RCC 7860 (cell line): ENCODE data around the gene TMEM229A.

Experiments
- DNase-seq: peaks from one replicate; pipeline ENCODE4 v3.0.0-alpha.2; 2015; ENCODE audit warnings: low spot score
- FAIRE-seq: peaks from 2 replicates; lab custom pipeline; 2012; peaks lifted over from hg19 to GRCh38; lab: Jason Lieb, UNC

The TMEM229A gene

GRCh38 chr7:123992913-123993518, 39.9 kb downstream of the TMEM229A start:
- DNase-seq (no peak), FAIRE-seq (no peak)

DNA sequence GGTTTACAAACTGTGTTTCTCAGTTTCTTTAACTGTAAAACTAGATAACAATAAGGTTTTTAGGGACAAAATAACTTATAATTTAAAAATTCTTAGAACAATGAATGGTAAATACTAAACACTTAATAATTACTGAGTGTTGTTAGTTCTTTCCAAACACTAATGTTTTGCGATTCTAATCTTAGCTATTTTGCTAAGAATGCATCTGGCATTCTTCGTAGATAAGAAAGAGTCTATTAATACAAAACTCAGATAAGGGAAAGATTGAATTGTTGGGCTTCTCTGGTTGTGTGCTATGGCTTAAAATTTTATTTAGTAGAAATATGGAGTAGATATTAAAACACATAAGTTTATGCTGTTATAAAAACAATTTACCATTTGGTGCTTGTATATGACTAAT, 45.4 kb downstream of the TMEM229A start:
- peak; percentile 14 for FAIRE-seq

More for the DNA sequence above, 45.4 kb downstream of the TMEM229A start:
- no peak for DNase-seq
